LNCAP (cell line): ENCODE data around the gene GNG7.

Experiments used
- TF ChIP-seq, protein P1 (sequence below): fragments of 450-650 bp; IDR thresholded peaks from 2 replicates; pipeline ENCODE4 v1.5.1; 2017; ENCODE audit warnings: mild to moderate bottlenecking

The GNG7 gene

DNA sequence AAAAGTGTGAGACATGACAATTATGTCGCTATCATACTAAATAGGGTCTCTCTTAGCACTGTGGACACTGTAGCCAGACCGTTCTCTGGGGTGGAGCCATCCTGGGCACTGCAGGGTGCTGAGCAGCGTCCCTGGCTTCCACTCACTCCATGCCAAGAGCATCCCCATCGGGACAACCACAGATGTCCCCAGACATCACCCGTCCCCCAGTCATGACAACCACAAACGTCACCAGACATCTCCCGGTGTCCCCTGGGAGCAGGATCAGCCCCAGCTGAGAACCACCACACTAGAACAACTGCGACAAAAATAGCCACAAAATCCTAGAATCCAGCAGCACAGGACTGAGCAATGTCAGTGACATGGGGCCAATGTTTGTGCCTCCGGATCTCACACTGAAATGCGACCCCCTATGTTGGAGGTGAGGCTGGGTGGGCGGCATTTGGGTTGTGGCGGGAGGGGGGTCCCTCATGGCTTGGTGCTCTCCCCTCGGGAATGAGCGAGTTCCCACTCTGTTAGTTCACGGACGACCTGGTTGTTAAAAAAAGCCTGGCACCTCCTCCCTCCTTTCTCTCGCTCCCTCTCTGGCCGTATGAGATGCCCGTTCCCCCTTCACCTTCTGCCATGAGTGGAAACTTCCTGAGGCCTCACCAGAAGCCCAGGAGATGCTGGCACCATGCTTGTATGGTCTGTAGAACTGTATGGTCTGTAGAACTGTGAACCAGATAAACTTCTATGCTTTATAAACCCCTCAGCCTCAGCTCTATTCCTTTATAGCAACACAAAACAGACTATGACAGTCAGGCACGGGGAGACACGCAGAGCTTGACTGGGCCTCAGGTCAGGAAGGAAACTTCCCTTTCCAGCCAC, 132.7 kb downstream of the GNG7 start:
- TF ChIP-seq, protein P1, sequence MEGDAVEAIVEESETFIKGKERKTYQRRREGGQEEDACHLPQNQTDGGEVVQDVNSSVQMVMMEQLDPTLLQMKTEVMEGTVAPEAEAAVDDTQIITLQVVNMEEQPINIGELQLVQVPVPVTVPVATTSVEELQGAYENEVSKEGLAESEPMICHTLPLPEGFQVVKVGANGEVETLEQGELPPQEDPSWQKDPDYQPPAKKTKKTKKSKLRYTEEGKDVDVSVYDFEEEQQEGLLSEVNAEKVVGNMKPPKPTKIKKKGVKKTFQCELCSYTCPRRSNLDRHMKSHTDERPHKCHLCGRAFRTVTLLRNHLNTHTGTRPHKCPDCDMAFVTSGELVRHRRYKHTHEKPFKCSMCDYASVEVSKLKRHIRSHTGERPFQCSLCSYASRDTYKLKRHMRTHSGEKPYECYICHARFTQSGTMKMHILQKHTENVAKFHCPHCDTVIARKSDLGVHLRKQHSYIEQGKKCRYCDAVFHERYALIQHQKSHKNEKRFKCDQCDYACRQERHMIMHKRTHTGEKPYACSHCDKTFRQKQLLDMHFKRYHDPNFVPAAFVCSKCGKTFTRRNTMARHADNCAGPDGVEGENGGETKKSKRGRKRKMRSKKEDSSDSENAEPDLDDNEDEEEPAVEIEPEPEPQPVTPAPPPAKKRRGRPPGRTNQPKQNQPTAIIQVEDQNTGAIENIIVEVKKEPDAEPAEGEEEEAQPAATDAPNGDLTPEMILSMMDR = no peak

DNA sequence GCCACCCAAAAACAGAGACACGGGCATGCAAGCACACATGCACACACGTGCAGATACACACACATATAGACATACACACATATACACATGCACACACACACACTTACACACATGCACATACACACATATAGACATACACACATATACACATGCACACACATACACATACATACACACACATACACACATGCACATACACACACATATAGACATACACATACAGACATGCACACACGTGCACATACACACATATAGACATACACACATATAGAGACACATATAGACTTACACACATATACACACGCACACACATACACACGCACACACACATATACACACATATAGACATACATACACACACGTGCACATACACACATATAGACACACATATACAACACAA, 134.5 kb downstream of the GNG7 start:
- TF ChIP-seq, protein P1 = no peak

DNA sequence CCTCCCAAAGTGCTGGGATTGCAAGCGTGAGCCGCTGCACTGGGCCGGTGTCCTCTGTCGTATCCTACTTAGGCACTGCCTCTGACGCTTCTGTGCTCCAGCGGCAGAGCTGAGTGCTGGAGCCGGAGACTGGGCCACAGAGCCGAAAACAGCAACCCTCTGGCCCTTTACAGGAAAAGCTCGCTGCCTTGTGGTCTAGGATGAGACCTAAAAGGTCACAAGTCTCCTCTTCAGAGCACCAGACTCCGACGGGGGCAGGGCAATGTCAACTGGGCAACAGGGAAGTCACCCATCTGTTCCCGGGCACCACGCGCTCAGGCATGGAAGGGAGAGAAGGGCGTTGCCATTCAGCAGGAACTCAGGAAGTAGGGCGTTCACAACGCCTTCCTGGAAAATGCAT, 134.9 kb downstream of the GNG7 start:
- TF ChIP-seq, protein P1 = no peak

DNA sequence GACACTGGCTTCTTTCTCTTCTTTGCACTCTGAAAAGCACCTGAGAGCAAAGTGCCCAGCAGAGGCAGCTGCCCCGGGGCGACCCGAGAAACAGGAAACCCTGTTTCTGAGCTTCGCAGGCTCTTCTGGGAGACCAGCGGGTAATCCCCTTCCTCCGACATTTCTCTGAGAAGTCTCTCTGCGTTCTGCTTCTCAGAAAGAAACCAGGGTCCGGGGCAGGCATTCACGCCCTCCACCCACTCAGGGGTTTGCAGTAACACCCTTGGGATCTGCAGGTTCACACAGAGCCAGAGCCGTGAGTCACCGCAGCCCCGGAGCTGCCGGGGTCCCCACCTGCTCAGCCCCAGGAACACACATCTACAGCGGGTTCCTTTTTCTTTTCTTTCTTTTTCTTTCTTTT, 140.6 kb downstream of the GNG7 start:
- TF ChIP-seq, protein P1 = no peak

DNA sequence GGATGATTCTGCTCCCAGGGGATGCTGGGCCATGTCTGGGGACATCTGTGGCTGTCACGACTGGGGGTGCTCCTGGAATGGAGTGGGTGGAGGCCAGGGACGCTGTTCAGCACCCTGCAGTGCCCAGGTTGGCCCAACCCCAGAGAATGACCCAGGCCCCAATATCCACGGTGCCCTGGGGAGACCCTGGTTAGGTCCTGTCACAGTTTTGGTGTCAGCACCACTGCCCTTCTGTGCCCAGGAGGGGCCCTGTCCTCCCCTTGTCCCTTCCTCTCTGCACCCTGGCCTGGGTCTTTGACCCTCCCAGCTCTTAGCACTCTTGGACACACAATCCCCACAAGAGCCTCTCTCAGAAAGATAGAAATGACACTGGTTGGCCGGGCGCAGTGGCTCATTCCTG, 141.3 kb downstream of the GNG7 start:
- TF ChIP-seq, protein P1 = no peak

DNA sequence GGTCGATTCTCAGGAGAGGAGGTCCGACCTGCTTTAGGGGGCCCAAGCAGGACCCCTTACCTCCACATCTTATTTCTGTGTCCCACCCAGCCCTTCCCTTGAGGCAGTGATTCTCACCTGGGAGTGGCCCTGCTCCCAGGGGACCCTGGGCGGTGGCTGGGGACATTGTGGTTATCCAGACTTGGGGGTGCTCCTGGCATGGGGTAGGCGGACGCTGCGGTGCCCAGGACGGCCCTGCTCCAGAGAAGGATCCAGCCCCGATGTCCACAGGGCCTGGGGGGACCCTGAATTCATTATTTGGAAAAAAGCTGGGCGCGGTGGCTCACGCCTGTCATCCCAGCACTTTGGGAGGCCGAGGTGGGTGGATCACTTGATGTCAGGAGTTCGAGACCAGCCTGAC, 142.1 kb downstream of the GNG7 start:
- TF ChIP-seq, protein P1 = no peak

DNA sequence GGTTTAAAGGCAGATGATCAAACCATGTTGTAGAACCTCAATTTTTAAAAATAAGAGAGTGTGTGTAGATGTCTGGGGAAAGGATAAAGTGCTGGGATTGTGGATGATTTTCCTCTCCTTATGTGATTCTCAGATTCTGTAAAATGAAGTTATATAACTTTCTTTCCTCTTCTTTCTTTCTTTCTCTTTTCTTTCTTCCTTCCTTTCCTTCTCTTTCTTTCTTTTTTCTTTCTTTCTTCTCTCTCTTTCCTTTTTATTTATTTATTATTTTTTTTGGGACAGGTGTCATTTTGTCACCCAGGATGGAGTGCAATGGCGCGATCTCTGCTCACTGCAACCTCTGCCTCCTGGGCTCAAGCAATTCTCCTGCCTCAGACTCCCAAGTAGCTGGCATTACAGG, 144.0 kb downstream of the GNG7 start:
- TF ChIP-seq, protein P1 = no peak

DNA sequence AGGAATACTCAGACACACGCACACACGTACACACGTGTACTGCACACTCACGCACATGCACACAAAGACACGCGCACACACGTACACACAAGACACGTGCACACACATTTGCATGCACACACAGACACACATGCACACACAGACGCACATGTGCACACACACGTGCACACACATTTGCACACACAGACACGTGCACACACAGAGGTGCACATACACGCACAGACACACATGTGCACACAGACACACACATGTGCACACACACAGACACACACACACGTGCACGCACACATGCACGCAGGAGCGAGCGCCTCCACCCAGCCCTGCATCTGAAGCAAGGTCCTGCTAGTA, 145.4 kb downstream of the GNG7 start:
- TF ChIP-seq, protein P1 = no peak
